Colonic mucosa (tissue), 4 donors: Measurements from ENCODE around the gene MORN1. TPM values are rescaled to one million over a fixed set of nuclear protein-coding genes. Genes with fewer than 3 reads are reported as not detected.

ENCODE experiments used
- DNase-seq: peaks from one replicate; pipeline ENCODE4 v3.0.0-alpha.2; 2020
- H3K27ac ChIP-seq: fragments of 200-600 bp; one replicate; pipeline ENCODE4 v1.8.0; 2021
- H3K27me3 ChIP-seq: fragments of 200-600 bp; one replicate; pipeline ENCODE4 v1.8.0; 2021
- H3K36me3 ChIP-seq: fragments of 200-600 bp; one replicate; pipeline ENCODE4 v1.8.0; 2021
- H3K4me1 ChIP-seq: fragments of 200-600 bp; one replicate; pipeline ENCODE4 v1.8.0; 2021; ENCODE audit warnings: mild to moderate bottlenecking
- H3K4me3 ChIP-seq: fragments of 200-600 bp; one replicate; pipeline ENCODE4 v1.8.0; 2021
- H3K9ac ChIP-seq, 2 donors: one replicate each; pipeline ENCODE4 v1.7.0; 2013; ENCODE audit warnings: control low read depth in 2 of 2, low read depth in 2 of 2, low read length in 2 of 2
- H3K9me3 ChIP-seq: fragments of 200-600 bp; one replicate; pipeline ENCODE4 v1.8.0; 2021
- intact Hi-C: fragments of 100-400 bp; cut with DNase I; formaldehyde crosslinking; loops from one replicate; pipeline ENCODE4 v1.14.1; 2022
- total RNA-seq, 2 donors: library from RNA; stranded (reverse); fragmentation: NEBNext Ultra II Directional in 1 of 2; extraction: Animal tissue kit (Norgen Biotek cat#: 25700) in 1 of 2; gene quantifications; one replicate each; pipeline ENCODE4 v1.2.1, GENCODE V29; 2021
- TF ChIP-seq, protein P1 (sequence below): fragments of 200-600 bp; IDR thresholded peaks from one replicate; pipeline ENCODE4 v1.8.0; 2022; ENCODE audit warnings: antibody characterized with exemption, mild to moderate bottlenecking
- donor health status: healthy.
- donor health status: DM: no; HTN: no; CAD: no.
- donor health status: DM: no; HTN: no; CAD: no.

Gene MORN1
- total RNA-seq, 2 donors from 2014 or later = 11.3 to 18.9 TPM

DNA sequence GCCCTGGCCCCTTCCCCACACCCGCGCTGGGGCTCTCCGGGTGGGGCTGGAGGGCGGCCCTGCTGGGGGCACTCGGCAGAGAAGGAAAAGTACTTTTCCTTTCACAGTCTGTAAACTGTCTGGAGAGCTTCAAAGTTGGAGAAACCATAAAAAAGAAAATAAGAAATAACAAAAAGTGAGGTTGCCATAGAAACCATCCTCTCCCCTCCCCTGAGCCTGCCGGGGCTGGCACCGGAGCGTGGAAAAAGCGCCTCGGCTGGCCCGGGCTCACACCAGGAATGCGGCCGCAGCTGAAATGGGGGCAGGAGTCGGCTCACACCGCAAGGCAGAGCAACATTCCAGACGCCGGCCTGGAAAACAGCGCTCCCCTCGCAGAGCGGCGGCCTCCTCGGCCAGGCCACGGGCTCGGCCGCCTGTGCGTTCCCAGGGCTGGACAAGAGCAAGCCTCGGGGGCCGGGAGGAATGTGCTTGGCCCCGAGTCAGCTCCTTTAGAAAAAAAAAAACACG lies 69.2 kb downstream of the MORN1 start:
- intact Hi-C loops = no loop called here
- H3K4me1 ChIP-seq = no peaks in the 10 kb centered on the region
- TF ChIP-seq, protein P1, sequence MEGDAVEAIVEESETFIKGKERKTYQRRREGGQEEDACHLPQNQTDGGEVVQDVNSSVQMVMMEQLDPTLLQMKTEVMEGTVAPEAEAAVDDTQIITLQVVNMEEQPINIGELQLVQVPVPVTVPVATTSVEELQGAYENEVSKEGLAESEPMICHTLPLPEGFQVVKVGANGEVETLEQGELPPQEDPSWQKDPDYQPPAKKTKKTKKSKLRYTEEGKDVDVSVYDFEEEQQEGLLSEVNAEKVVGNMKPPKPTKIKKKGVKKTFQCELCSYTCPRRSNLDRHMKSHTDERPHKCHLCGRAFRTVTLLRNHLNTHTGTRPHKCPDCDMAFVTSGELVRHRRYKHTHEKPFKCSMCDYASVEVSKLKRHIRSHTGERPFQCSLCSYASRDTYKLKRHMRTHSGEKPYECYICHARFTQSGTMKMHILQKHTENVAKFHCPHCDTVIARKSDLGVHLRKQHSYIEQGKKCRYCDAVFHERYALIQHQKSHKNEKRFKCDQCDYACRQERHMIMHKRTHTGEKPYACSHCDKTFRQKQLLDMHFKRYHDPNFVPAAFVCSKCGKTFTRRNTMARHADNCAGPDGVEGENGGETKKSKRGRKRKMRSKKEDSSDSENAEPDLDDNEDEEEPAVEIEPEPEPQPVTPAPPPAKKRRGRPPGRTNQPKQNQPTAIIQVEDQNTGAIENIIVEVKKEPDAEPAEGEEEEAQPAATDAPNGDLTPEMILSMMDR = no peak
- H3K9me3 ChIP-seq = no peaks in the 10 kb centered on the region
- no peak for DNase-seq
- H3K27ac ChIP-seq = no peak overlapping the region
- peak overlapping the region in 1 of 2 donors; percentile 33 for H3K9ac ChIP-seq
- no peak overlapping the region for H3K4me3 ChIP-seq
- H3K27me3 ChIP-seq = peaks cover 12% of the 10 kb centered on the region
- H3K36me3 ChIP-seq = no peaks in the 10 kb centered on the region

DNA sequence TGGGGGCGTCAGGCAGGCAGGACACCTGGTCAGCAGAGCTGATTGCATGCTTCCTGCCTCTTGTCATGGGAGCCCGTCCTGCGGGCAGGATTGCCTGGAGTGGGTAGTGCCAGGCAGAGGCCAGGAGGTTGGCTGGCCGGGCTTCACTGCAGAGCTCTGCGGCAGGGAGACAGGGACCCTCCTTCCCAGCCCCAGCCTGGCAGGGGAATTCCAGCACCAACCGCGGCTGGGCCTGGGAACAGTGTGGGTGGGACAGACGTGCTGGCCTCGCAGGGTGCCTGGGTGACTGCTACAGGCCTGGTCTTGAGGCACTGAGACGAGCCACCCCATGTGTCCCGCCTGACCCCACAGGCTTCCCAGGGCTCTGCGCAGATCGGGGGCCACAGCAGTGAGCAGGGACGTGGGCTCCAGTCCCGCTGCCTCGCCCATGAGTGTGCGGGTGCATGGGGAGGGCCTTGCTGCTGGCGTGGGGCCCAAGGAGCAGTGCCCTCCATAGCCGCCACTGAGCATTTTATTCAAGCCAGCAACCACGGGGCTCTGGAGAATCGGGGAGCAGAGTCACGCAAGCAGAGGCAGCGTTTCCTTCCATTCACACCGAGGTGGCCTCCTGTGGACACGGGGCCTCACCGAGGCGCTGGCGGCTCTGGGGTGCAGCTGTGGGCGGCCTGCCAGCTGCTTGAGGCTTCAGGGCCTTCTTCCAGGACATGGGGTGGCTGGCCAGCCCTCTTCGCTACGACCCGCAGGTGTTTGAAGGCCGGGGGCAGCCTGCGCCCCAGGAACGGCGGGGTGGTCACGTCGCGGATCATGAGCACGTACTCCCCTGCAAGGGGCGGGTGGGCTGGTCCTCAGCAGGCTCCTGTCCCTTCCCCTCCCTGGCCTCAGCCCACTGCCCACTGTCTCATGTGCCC lies 70.3 kb downstream of the MORN1 start:
- TF ChIP-seq, protein P1 = no peak
- Histone ChIP-seq H3K27ac (no peak overlapping the region), H3K4me1 (no peaks in the 10 kb centered on the region), H3K4me3 (no peak overlapping the region), H3K9ac (no peak overlapping the region), H3K36me3 (no peaks in the 10 kb centered on the region), H3K9me3 (no peaks in the 10 kb centered on the region), H3K27me3 (peaks cover 12% of the 10 kb centered on the region)
- no peak for DNase-seq
- intact Hi-C loops = no loop called here

DNA sequence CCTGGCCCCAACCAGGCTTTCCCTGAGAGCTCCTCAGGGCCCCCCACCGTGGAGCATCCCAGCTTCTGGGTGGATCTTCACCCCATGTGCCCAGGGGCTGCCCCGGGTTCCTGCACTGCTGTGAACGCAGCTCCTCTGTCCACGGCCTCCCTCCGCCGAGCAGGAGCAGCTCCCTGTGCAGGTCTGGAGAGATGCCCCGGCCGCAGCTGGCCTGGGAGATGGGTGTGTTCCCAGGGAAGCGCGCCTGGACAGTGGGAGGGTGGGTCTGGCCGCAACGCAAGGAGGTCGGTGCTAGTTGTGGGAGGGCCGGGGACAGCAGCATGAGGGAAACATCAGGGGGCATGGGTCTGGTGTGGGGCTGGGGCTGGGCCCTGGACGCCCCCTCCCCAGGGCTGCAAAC lies 71.3 kb downstream of the MORN1 start:
- intact Hi-C loops = no loop called here
- Histone ChIP-seq H3K4me3 (no peak overlapping the region), H3K9ac (no peak overlapping the region), H3K36me3 (no peaks in the 10 kb centered on the region), H3K9me3 (no peaks in the 10 kb centered on the region), H3K27me3 (peaks cover 12% of the 10 kb centered on the region), H3K4me1 (no peaks in the 10 kb centered on the region), H3K27ac (no peak overlapping the region)
- TF ChIP-seq, protein P1 = no peak
- DNase-seq = no peak

DNA sequence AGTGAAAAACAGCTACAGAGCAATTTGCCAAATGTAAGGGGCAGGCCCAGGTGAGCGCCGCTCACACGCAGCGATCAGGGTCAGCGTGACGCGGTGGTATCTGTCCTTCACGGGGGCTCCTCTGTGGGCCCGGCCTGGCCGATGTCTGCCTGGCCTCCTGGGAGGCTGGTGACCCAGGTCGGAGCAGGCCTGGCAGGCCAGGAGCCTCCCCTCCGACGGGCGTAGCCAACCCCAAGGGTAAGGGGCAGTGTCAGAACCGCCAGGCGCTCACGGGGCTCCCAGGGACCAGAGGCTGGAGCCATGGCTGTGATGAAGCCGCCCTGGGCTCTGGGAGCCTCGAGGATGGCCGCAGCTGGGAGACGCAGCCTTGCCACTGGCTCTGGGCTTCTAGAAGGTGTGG lies 72.1 kb downstream of the MORN1 start:
- TF ChIP-seq, protein P1 = no peak
- Histone ChIP-seq H3K27me3 (peaks cover 16% of the 10 kb centered on the region), H3K9ac (no peak overlapping the region), H3K4me1 (no peaks in the 10 kb centered on the region), H3K36me3 (no peaks in the 10 kb centered on the region), H3K27ac (no peak overlapping the region), H3K4me3 (no peak overlapping the region), H3K9me3 (no peaks in the 10 kb centered on the region)
- DNase-seq = no peak
- intact Hi-C loops = loop anchor here (5.0 kb wide), 1 partner anchor 87 kb away; no protein-coding TSS in a partner anchor

DNA sequence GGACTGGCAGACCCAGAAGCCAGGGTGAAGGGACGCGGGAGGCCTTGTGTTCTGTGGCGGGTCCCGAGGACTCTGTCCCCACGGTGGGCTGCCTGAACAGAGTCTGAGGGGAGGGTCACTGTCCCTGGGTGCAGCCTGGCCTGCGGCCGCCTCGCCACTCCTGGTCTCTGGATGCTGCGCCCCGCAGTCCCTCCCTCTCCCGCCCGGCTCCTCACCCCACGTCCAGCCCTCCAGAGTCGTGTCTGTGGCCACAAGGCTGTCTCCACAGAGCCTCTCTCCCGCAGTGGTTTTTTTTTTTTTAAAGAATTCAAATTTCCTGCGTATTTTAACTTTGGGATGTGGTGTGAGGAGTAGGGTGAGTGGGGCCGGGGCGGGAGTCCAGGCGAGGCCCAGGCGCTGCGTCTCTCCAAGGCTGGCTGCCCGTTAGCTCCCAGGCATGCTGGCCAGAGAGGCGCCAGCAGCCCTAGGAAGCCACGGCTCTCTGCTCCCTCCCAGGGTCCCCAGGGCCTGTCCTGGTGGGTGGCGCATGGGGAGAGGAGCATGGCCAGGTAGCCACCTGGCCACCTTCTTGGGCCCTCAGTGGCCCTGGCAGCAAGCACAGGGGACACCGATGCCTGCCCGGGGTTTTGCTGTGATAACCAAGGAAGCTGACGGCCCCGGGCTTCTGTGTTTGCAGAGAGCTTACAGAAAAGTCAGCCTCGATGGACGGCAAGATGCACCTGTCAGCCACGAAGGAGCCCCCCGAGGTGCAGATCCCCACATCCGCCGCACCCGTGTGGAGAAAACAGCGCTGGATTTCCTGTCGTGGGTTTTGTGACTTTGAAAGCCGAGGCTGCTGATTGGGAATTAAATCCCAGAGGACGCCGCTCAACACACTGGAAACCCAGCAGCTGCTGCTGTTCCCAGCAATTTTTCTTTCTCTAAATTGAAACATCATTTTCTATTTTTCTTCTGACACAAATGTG lies 72.8 kb downstream of the MORN1 start:
- Histone ChIP-seq H3K4me1 (no peaks in the 10 kb centered on the region), H3K4me3 (no peak overlapping the region), H3K27ac (no peak overlapping the region), H3K9me3 (no peaks in the 10 kb centered on the region), H3K36me3 (no peaks in the 10 kb centered on the region), H3K27me3 (peaks cover 16% of the 10 kb centered on the region), H3K9ac (no peak overlapping the region)
- intact Hi-C loops = loop anchor here (5.0 kb wide), 1 partner anchor 86 kb away; no protein-coding TSS in a partner anchor
- no peak for DNase-seq
- TF ChIP-seq, protein P1 = no peak
